Nephron progenitor cell (in vitro differentiated cells): ENCODE data around the gene TWNK.
A peak's percentile ranks its signal among the peaks of the same experiment; 100 is the strongest.

Source experiments
- DNase-seq: peaks from one replicate; pipeline ENCODE4 v3.0.0; 2021
- H3K27ac Mint-ChIP-seq: 2 replicates; pipeline ENCODE4 v1.8.0; 2021; ENCODE audit warnings: mild to moderate bottlenecking, moderate library complexity, mixed read lengths
- H3K27me3 Mint-ChIP-seq: 2 replicates; pipeline ENCODE4 v1.8.0; 2021; ENCODE audit warnings: mild to moderate bottlenecking, low read depth, mixed read lengths; ENCODE audit not compliant: poor library complexity
- H3K36me3 Mint-ChIP-seq: 2 replicates; pipeline ENCODE4 v1.8.0; 2021; ENCODE audit warnings: low read depth, mixed read lengths
- H3K4me1 Mint-ChIP-seq: 2 replicates; pipeline ENCODE4 v1.8.0; 2021; ENCODE audit warnings: mixed read lengths
- H3K4me3 Mint-ChIP-seq: 2 replicates; pipeline ENCODE4 v1.8.0; 2021; ENCODE audit warnings: mild to moderate bottlenecking, moderate library complexity, mixed read lengths
- H3K9me3 Mint-ChIP-seq: 2 replicates; pipeline ENCODE4 v1.8.0; 2021; ENCODE audit warnings: mild to moderate bottlenecking, moderate library complexity, mixed read lengths
- TF ChIP-seq, protein P1 (sequence below): fragments of 200-600 bp; sonication (generic); IDR thresholded peaks from 2 replicates; pipeline ENCODE4 v1.5.0; 2021; ENCODE audit warnings: antibody characterized with exemption

TWNK gene

DNA sequence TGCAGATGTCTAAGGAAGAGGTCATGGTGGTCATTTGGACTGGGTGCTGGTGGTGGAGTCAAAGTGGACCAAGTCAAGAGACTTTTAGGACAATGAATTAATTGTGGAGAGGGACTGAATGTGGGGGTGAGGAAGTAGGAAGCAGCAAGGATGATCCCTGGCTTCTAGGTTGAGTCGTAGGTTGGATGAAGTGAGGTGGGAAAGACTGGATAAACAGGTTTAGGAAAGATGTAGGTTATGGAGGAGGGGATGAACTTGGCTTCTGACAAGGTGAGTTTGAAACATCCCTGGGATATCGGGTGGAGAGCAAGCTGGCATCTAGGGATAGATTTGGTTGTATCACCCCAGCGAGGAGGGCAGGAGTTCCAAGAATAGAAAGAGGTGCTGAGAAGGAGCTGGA, 10.4 kb upstream of the TWNK start:
- H3K27ac Mint-ChIP-seq = peak overlapping the region; percentile 89
- H3K4me3 Mint-ChIP-seq = no peak overlapping the region
- H3K4me1 Mint-ChIP-seq = peaks cover 16% of the 10 kb centered on the region
- no peak for DNase-seq
- H3K27me3 Mint-ChIP-seq = peaks cover 5% of the 10 kb centered on the region
- TF ChIP-seq, protein P1, sequence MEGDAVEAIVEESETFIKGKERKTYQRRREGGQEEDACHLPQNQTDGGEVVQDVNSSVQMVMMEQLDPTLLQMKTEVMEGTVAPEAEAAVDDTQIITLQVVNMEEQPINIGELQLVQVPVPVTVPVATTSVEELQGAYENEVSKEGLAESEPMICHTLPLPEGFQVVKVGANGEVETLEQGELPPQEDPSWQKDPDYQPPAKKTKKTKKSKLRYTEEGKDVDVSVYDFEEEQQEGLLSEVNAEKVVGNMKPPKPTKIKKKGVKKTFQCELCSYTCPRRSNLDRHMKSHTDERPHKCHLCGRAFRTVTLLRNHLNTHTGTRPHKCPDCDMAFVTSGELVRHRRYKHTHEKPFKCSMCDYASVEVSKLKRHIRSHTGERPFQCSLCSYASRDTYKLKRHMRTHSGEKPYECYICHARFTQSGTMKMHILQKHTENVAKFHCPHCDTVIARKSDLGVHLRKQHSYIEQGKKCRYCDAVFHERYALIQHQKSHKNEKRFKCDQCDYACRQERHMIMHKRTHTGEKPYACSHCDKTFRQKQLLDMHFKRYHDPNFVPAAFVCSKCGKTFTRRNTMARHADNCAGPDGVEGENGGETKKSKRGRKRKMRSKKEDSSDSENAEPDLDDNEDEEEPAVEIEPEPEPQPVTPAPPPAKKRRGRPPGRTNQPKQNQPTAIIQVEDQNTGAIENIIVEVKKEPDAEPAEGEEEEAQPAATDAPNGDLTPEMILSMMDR = no peak
- peaks cover 13% of the 10 kb centered on the region for H3K36me3 Mint-ChIP-seq
- no peaks in the 10 kb centered on the region for H3K9me3 Mint-ChIP-seq

DNA sequence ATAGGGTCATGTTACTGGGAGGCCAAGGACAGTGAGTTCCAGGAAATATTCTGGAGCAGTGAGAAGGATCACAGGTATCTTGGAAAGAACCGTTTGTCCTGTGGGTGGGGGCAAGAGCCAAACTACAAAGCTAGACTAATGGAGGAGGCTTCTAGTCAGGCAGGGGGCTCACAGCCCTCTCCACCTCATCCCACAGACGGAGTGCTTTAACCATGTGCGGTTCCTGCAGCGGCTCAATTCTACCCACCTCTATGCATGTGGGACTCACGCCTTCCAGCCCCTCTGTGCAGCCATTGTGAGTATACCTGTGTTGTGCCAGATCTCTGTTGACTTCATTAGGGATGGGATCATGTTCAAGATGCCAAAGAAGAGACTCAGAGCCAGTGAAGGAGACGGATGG, 9.9 kb upstream of the TWNK start:
- TF ChIP-seq, protein P1 = no peak
- H3K27ac Mint-ChIP-seq = peak overlapping the region; percentile 89
- H3K4me1 Mint-ChIP-seq = peaks cover 11% of the 10 kb centered on the region
- no peak for DNase-seq
- H3K27me3 Mint-ChIP-seq = peaks cover 4% of the 10 kb centered on the region
- H3K36me3 Mint-ChIP-seq = peaks cover 13% of the 10 kb centered on the region
- no peak overlapping the region for H3K4me3 Mint-ChIP-seq
- no peaks in the 10 kb centered on the region for H3K9me3 Mint-ChIP-seq

DNA sequence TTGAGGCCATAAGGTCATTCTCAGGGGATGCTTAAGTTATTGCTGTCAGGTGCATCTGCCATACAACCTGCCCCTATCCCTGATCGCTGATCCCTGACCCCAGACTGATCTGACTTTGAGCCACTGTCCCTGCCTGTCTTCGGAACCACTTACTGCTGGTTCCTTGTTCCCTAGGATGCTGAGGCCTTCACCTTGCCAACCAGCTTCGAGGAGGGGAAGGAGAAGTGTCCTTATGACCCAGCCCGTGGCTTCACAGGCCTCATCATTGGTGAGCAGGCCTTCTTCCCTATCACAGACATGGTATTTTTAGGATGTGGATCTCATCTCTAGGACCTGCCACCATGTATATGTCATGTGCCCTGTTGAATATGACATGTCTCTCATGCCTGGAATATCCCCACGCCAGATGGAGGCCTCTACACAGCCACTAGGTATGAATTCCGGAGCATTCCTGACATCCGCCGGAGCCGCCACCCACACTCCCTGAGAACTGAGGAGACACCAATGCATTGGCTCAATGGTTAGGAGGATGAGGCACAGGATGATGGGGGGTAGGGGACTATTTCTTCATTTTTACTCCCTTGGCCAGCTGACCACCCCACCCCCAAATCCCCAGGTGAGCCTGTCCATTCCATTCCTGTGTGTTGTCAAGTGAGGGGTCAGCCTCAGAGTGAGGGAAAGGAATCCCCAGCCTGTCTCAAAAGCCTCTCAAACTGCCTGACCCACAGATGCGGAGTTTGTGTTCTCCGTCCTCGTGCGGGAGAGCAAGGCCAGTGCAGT, 9.0 kb upstream of the TWNK start:
- Mint-ChIP-seq H3K9me3 (no peaks in the 10 kb centered on the region), H3K27ac (no peak overlapping the region)

DNA sequence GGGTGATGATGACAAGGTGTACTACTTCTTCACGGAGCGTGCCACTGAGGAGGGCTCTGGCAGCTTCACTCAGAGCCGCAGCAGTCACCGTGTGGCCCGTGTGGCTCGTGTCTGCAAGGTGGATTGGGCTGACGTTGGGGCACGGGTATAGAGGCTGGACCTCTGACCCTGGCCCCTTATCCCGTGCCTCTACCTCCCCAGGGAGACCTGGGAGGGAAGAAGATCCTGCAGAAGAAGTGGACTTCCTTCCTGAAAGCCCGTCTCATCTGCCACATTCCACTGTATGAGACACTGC, 8.5 kb upstream of the TWNK start:
- no peak overlapping the region for H3K27ac Mint-ChIP-seq
- no peaks in the 10 kb centered on the region for H3K27me3 Mint-ChIP-seq
- no peak overlapping the region for H3K4me3 Mint-ChIP-seq
- TF ChIP-seq, protein P1 = no peak
- H3K36me3 Mint-ChIP-seq = peaks cover 16% of the 10 kb centered on the region
- no peak for DNase-seq
- no peaks in the 10 kb centered on the region for H3K4me1 Mint-ChIP-seq
- no peaks in the 10 kb centered on the region for H3K9me3 Mint-ChIP-seq

More for the DNA sequence above, 9.0 kb upstream of the TWNK start:
- Mint-ChIP-seq H3K36me3 (peaks cover 16% of the 10 kb centered on the region), H3K4me3 (no peak overlapping the region), H3K4me1 (peaks cover 2% of the 10 kb centered on the region), H3K27me3 (no peaks in the 10 kb centered on the region)
- no peak for DNase-seq
- TF ChIP-seq, protein P1 = no peak

DNA sequence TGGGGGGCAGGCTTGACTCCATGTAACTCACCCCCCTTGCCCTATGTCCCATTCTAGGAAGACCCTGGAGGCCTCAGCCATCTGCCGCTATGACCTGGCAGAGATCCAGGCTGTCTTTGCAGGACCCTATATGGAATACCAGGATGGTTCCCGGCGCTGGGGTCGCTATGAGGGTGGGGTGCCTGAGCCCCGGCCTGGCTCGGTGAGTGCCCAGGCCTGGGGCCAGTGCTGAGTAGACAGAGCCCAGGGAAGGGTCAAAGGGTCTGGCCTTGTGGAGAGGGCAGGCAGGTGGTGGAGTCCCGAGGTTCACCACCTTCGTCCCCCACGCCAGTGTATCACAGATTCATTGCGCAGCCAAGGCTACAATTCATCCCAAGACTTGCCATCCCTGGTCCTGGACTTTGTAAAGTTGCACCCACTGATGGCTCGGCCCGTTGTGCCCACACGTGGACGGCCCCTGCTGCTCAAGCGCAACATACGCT, 7.5 kb upstream of the TWNK start:
- Mint-ChIP-seq H3K36me3 (peaks cover 16% of the 10 kb centered on the region), H3K9me3 (no peaks in the 10 kb centered on the region), H3K27ac (no peak overlapping the region), H3K4me1 (no peaks in the 10 kb centered on the region), H3K27me3 (no peaks in the 10 kb centered on the region), H3K4me3 (no peak overlapping the region)
- TF ChIP-seq, protein P1 = no peak
- DNase-seq = no peak

DNA sequence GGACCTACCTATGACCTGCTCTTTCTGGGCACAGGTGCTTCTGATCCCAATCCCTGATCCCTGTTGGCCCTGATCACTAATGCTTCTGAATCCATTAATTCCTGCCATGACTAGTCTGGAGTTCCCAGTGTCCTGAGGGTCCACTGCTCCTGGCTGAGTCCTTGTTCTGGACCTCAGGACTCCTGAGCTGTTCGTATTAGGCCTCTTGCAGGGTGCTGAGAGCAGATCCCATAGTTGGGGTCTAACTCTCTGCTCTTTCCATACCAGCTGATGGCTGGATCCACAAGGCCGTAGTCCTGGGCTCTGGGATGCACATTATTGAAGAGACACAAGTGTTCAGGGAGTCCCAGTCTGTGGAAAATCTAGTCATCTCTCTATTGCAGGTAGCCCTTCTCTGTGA, 7.0 kb upstream of the TWNK start:
- TF ChIP-seq, protein P1 = no peak
- Mint-ChIP-seq H3K9me3 (no peaks in the 10 kb centered on the region), H3K4me1 (peaks cover 1% of the 10 kb centered on the region), H3K27me3 (no peaks in the 10 kb centered on the region), H3K36me3 (peaks cover 16% of the 10 kb centered on the region), H3K4me3 (no peak overlapping the region), H3K27ac (no peak overlapping the region)
- DNase-seq = no peak
